Ramos (cell line): ENCODE results near the gene MFSD6.

ENCODE experiments used
- in situ Hi-C: fragments of 300-500 bp; cut with MboI; formaldehyde crosslinking; loops from one replicate; pipeline ENCODE4 v1.14.3; 2022; ENCODE audit warnings: low sequenced_read_pairs; ENCODE audit not compliant: unreplicated experiment

The MFSD6 gene

DNA sequence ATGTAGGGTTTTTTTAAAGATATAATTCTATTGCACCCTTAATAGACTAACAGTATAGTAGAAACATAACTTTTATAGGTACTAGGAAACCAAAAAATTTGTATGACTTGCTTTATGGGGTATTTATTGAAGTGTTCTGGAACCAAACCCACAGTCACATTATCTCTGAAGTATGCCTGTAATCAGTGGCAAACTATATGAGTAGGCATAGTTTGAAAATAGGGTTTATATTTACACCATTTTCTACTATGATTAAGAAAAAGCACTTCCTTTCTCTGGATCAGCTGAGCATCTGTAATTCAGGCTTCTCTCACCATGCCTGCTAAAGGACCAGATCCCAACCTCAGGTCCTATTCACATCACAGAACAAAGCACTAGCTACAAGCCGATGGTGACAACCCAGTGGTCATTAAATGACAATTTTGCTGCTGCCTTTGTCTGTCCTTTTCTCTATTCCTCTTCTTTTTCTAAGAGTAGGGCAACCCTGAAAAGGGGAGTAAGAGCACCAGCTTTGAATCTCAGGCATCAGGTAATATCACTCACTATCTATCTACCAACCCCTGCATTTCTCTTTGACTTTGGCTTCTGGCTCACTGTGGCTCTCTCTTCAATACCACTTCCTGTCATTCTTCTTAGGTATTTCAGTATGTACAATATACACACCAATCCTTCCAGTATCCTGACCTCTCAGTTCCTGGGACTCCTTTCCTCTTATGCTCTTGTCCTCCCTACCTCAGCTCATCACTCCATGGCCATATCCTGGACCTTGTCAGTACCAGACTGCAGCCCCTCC is 112.0 kb downstream of the MFSD6 start:
- in situ Hi-C loops = loop anchor here (25.0 kb wide), 1 partner anchor 433 kb away; no protein-coding TSS in a partner anchor

DNA sequence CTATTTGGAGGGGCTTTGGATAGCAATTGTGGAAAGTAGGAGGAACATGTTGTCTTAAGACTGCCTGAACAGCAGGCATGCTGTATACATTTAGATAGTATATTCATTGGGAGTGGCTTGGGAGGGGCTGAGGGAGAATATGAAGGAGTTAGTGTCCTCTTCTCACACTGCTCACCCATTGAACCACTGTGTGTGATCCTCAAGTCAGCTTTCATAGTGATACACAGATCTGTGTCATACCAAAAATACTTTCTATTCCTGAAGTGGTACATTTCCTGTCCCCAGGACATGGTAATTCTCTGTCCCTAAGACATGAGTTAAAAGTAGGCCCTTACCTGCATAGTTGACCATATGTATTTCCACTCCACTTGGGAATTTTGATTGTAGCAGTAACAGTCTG is 116.8 kb downstream of the MFSD6 start:
- in situ Hi-C loops = loop anchor here (25.0 kb wide), 1 partner anchor 438 kb away; no protein-coding TSS in a partner anchor

DNA sequence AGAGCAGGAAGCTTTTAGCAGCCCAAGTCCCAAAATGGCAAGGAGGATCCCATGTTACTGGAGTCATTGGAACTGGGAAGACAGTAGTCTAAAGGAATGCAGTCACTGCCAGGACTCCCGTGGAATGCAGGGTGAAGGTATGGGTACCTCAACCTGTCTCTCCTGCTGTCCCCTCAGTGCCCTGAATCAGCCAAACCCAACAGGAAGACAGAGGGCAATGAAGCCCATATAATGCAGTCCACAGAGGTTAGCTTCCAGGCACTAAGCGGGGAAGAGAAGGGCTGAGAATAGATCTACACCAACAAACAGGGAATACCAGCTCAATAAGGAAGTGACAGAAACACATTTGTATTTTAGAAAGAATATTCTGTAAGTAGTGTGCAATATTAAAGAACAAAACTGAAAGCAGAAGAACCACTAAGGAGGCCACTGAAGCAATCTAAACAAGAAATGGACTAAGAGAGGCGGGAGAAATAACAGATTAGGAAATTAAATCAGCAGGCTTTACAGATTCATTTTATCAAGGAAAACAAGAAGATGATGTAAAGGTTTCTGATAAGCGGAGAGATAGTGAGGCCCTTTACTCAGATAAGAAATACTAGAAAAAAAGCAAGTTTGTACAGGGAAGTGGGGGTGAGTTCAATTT is 118.1 kb downstream of the MFSD6 start:
- in situ Hi-C loops = no loop called here

DNA sequence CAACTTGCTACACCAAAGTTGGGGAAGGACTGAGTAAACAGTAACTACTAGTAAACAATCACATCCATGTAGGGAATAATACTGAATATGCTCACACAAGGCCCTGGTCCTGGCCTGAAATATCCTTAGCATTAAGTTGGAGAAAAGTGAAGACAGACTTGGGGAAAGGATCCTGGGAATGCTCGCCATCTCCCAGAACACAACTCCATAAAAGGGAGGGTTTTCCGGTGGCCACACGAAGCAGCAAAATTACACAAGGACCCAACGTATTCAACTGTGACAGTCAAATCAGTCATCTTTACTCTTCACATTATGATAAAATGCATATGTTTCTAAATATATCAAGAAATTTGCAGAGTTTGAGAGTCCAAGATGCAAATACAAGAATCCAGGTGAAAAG is 119.1 kb downstream of the MFSD6 start:
- in situ Hi-C loops = no loop called here

DNA sequence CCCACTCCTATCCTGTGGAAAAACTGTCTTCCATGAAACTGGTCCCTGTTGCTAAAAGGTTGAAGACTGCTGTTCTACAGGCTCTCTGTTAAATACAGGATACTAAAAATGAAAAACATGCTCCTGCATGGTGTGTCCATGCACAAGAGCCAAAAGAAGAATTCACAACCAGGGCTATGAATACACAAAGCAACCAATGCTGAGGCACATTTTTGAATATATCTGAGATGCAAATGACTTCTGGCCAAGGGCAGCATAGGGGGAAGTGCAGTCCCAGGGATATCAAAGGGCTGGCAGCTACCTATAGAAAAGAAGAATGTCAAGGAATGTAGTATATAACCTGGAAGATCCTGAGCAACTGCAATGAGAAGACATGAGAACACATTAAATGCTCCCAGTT is 119.8 kb downstream of the MFSD6 start:
- in situ Hi-C loops = no loop called here

DNA sequence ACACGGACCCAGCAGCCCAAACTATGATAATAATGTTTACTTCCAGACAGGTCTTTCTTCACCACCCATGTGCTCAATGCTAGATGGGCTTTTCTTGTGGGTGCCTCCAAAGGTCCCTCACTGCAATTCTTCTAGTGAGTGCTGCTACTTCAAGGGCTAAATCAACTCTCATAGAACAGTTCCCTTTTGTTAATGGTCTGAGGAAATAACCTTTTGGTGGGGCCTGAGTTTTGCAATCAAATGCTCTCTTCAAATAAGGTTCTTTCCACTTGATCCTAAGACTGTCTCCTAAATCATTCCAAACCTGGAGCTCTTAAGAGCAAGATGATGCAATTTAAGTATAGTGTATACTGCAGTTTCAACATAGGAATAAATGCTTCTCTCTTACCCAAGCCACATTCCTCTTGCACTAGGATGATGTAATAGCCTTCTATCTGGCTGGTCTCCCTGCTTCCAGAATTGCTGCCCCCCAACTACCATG is 120.4 kb downstream of the MFSD6 start:
- in situ Hi-C loops = no loop called here

DNA sequence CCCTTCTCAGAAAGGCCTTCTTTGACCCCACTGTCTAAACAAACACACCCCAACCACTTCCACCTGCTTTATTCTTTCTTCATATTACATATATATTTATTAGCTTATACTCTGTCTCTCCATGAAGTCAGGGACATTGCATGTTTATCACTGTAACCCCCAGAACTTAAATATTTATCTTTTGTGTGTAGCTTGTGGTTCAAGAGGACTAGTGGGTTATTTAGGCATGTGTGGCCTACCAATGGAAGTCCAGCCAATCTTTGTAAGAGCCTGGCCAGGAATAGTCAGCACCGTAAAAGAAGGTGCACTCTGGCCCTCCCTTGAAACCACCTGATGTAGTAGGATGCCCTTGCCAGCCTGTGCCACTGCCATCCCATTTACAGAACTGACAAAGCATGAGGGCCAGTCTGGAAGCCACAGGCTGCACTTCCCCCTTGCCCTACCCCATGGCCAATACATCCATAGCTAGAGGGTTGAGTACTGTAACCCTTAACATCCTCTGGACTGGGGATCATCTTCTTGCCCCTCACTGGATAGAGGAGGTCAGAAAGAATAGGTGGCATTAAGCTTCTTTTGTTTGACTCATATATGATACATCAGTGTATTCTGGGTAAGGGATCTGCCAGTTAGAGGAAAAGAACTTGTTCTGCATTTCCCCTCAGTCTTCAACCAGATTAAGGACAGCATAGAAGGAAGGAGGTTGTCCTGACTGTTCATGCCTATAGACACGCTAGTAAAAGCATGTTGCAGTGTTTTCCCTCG is 121.5 kb downstream of the MFSD6 start:
- in situ Hi-C loops = no loop called here

DNA sequence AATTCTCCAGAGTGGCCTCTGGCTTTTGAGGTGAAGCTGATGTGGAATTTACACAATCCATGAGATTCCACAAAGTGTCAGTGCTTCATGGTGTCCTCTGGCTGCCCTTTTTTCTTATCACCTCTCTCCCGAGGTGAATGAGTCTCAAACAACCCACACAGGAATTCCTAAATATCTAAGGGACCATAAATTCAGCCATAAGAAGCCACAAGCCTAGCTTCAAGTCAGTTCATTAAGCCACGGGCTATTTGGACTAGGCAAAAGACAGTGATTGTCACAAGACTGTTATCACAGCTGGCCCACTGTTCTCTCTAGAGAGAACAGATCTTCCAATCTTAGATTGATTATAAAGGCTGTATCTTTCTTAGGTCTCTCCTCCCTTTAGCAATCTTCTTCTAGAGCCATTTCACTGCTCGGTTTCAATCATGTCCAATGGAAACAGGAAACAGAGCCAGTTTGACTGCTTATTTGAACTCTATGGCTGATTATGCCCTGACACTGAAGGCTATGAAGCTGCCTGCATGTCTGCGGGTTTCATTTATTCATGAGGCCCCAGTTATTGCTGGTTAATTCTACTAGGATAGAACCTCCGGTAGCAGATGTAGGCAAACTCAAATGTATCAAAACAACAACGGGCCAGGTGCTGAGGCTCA is 122.2 kb downstream of the MFSD6 start:
- in situ Hi-C loops = no loop called here

DNA sequence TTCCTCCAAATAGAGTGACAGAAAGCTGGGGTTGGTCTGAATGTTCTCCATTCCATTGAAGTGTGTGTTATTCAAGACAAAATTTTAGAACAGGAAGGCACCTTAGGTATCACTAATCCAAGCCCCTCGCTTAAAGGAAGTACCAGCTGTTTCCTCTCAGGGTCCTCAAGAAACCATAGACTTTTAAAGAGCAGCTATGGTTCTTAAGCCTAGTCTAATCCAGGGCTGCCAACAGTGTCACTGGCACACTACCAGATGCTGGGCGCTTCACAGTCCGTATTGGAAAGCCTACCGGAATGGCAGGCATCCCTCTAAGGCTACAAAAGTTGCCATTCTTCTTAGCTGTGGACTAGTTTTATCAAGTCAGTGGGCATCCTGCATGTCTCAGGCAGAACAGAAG is 124.4 kb downstream of the MFSD6 start:
- in situ Hi-C loops = no loop called here

DNA sequence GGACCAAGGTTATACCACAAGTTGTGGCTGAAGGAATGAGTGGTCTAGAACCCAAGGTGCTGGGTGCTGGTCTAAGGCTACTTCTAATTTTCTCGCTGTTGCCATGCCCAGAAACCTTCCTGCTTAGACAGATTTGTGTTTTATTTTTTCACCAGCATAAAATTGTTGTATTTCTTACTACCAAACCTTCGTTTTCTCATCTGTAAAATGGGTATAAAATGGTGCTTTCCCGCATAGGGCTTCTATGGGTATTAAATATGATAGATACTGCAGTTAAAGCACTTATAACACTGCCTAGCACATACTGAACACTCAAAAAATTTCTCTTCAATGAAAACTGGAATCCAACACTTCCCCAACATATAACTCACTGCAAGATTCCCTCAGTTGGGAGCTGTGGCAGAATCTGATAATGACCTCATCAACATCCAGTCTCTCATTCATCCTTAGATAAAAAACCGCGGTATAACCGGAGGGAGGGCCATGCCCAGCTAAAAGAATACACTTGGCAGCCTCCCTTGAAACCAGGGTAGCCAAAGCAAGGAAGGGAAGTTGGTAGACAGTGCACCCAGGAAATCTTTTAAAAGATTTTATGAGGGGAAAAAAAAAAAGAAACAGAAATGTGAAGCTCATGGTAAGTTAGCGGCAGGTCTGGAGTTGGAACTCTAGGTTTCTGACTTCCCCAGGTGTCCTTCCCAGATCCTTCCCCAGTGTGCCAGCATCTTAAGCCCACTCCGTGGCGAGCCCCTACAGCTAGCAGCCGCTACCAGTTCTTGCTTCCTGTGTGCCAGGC is 125.2 kb downstream of the MFSD6 start:
- in situ Hi-C loops = no loop called here

DNA sequence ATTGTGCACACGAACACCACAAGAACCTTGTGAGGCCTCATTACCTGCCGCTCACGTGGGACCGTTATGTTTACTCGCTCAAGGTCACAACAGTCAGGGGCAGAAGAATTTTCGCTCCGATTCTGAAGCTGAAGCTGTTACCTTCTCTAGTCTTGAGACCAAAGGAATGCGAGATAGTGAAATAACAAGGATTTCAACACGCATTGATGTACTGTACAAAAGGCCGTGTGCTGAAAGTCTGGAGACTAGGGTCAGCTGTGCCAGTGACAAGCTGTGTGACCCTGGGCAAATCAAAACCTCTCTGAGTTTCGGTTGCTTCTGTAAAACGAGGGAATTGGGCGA is 125.8 kb downstream of the MFSD6 start:
- in situ Hi-C loops = no loop called here

DNA sequence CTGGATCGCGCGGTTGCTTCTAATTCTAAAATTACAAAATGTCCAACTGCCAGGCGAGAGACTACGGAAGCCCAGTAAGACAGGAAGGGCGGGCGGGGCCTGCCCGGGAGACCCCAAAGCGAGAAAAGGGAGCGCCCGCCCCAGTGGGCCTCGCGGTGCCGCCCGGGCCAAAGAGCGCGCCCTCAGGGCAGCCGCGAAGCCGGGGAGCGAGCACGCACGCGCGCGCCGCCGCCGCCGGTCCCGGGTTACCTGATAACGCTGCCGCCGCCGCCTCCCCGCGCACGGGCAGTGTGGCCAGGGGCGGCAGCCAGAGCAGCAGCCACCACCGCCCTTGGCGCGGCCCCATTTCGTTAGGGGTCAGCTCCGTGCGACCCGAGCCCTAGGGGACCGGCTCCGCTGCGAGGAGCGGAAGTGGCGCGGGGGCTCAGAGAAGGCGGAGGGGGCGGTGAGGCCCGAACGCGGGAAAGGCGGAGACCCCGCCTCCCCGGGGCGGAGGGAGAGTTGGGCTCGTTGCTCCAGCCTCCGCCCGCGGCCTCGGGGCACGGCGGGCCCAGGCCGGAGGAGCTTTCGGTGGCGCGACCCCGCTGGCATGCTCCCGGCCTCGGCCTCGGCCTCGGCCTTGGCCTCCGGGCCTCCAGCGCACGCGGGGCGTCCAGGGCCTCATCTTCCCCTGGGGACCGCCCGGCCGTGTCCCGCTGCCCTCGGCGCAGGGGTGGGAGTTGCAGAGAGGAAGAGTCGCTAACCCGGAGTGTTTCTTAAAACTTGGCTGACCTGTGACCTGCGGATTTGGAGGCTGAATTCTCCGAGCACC is 126.4 kb downstream of the MFSD6 start, which contains the start of gene NEMP2:
TSS of gene NEMP2 (minus strand) at position 413 of the 811 bp plus-strand sequence. CDS start at position 346, 67 bp downstream.
- in situ Hi-C loops = no loop called here

DNA sequence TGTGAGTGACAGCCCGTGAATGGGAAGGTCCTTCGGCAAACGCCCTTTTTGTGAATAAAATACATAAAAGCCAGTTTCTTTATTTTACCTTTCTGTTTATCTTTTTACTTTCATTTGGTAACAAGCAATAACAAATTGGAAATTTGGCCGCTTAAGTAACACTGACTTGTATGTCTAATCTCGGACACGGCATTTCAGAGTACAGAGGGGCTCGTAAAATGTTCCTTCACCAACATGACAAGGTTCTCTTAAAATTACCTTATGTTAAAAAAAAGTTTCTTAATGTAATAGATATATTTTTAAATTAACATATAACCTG is 126.9 kb downstream of the MFSD6 start:
- in situ Hi-C loops = no loop called here

DNA sequence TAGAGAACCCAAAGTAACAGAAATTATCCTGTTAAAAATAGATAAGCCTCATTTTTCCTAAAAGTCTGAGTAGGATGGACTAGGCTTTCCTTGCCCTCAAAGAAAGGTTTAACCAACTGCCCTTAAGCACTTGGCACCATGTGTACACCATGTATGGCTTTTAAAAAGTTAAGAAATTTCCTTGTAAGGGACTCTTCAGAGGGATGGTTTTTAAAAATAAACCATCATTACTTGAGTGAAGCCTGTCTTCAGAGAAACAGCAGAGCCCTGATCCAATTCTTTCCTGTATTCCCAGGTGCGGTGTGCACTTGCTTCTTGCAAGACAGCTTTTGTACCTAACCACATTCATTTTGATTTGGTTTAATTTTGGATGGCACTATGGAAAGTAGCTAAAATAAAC is 127.4 kb downstream of the MFSD6 start:
- in situ Hi-C loops = no loop called here

DNA sequence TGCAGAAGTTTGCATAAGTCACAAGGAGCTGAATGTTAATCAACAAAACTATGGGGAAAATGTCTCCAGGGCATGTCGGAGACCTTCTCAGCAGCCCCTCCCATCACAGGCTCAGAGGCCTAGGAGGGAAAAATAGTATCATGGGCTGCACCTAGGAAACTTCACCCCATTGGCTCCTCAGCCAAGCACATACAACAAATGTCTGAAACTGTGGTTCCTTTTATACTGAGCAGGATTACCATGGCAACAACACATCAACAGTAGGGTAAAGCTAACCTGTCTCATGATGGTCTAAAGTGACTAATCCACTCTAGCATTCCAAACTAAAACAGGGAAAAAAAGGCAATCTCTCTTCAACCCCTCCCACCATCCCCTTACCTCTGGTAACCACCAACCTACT is 129.6 kb downstream of the MFSD6 start:
- in situ Hi-C loops = no loop called here

DNA sequence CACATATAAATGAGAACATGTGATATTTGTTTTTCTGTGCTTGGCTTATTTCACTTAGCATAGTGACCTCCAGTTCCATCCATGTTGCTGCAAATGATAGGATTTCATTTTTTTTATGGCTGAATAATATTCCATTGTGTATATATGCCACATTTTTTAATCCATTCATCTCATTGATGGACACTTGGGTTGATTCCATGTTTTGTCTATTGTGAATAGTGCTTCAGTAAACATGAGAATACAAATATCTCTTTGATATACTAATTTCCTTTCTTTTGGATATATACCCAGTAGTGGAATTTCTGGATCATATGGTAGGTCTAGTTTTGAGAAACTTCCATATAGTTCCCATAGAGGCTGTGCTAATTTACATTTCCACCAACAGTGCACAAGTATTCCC is 130.0 kb downstream of the MFSD6 start:
- in situ Hi-C loops = no loop called here

DNA sequence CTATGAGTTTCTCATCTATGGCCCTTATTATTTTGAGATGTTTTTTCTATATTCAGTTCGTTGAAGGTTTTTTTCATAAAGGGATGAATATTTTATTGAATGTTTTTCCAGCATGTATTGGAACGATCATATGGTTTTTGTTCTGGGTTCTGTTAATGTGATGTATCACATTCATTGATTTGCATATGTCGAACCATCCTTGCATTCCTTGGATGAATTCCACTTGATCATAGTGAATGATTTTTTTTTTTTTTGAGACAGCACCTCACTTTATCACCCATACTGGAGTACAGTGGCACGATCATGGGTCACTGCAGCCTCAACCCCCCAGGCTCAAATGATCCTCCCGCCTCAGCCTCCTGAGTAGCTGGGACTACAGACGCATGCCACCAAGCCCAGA is 131.9 kb downstream of the MFSD6 start:
- in situ Hi-C loops = no loop called here

DNA sequence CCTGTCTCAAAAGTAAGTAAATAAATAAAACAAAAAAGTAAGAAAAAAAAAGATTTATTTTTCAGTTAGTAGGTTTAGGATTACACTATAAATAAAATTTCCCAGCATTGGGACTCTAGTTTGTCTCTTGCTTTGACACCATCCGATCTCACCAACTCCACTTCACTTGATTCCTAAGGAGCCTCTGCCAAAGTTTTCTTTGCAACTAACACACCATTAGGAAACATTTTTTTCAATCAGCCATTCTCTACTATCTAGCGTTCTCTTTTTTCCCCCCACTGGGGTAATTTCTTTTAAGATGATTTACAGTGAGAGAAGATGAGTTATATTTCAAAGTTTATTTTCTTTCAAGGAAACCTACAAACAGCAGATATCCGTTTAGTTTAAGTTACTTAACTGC is 136.9 kb downstream of the MFSD6 start:
- in situ Hi-C loops = no loop called here
